ENCODE results near the gene SERPINA4. TPM values are rescaled to one million over a fixed set of nuclear protein-coding genes. Genes with fewer than 3 reads are reported as not detected.

The SERPINA4 gene
- total RNA-seq, 1 experiment from 2014 or later = not detected

DNA sequence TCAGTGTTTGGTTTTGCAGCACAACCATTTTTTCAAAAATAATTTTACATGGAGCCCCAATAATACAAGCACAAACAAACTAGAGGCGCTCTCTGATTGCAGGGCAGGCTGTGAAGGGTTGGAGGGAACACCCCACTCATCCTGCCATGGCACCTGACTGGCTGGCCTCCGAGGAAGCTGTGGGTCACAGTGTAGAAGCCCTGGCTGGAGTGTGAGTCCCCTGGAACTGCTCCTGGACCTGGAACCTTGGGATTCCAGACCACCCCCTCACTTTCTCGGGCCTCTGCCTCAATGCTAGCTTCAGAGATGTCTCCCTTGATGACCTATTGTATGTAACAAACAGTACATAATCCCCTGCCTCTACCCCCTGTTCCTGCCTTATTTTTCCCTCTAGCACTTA lies 37.1 kb upstream of the SERPINA4 start:
- Histone ChIP-seq H2BK5ac (ENCODE audit: insufficient read length, low read length) (no peak overlapping the region), H3K27me3 (ENCODE audit: insufficient read depth, low read length) (no peaks in the 10 kb centered on the region), H2BK12ac (ENCODE audit: insufficient read length, low read depth, low read length) (no peak overlapping the region), H3K56ac (ENCODE audit: insufficient read length, low read depth, low read length) (no peak overlapping the region), H3K27ac (ENCODE audit: insufficient read length, low read depth, low read length) (no peak overlapping the region), H4K91ac (ENCODE audit: insufficient read length, low read depth, low read length) (no peak overlapping the region), H3K4ac (ENCODE audit: low read depth, low read length) (no peak overlapping the region), H3K4me1 (ENCODE audit: insufficient read depth, low read length) (no peaks in the 10 kb centered on the region), H4K8ac (replicated peaks; ENCODE audit: insufficient read length, low read depth, low read length) (no peak overlapping the region), H3T11ph (ENCODE audit: low read length) (no peak overlapping the region), H3K14ac (ENCODE audit: insufficient read depth, low read length) (no peak overlapping the region), H2BK120ac (ENCODE audit: low read depth, low read length, poor library complexity, severe bottlenecking) (no peak overlapping the region), H3K23ac (ENCODE audit: insufficient read length, low read depth, low read length) (no peak overlapping the region), H4K5ac (ENCODE audit: insufficient read length, low read depth, low read length) (no peak overlapping the region), H3K18ac (ENCODE audit: insufficient read length, low read depth, low read length) (no peak overlapping the region), H3K4me2 (ENCODE audit: insufficient read depth, insufficient read length, low read length) (no peak overlapping the region), H3K9me3 (ENCODE audit: control insufficient read depth, low read depth, low read length) (no peaks in the 10 kb centered on the region), H2BK20ac (ENCODE audit: low read depth, low read length, poor library complexity, severe bottlenecking) (no peak overlapping the region), H3K79me1 (ENCODE audit: insufficient read depth, low read depth, low read length, poor library complexity, severe bottlenecking) (no peaks in the 10 kb centered on the region), H2AFZ (ENCODE audit: low read length) (no peak overlapping the region), H3K23me2 (ENCODE audit: insufficient read length, low read depth, low read length, poor library complexity, severe bottlenecking) (no peaks in the 10 kb centered on the region), H4K20me1 (ENCODE audit: control insufficient read depth, insufficient read depth, insufficient read length) (no peaks in the 10 kb centered on the region), H2BK15ac (ENCODE audit: low read depth, low read length) (no peak overlapping the region), H2AK5ac (ENCODE audit: insufficient read length, low read length) (no peak overlapping the region), H3K79me2 (ENCODE audit: insufficient read depth, low read length) (no peaks in the 10 kb centered on the region), H3K9ac (ENCODE audit: extremely low read depth, insufficient read length, low read length) (no peak overlapping the region)
- Mint-ChIP-seq H3K4me3 (no peak overlapping the region), H3K9me3 (peaks cover 8 to 9% of the 10 kb centered on the region in 2 experiments), H3K36me3 (ENCODE audit: insufficient read depth in 1 of 3, low read depth in 3 of 3) (peaks cover 0 to 11% (median 0%) of the 10 kb centered on the region in 3 experiments; a peak in 2 of 7 replicates), H3K27ac (no peak overlapping the region), H3K4me1 (no peaks in the 10 kb centered on the region), H3K27me3 (ENCODE audit: low read depth) (peaks cover 10% of the 10 kb centered on the region)
- WGBS (ENCODE audit: extremely low coverage, insufficient read length, low lambda C conversion rate) = no CpG with 5 or more reads among the region's 3 CpGs
- DNase-seq = no peak
- TF ChIP-seq, protein P1, sequence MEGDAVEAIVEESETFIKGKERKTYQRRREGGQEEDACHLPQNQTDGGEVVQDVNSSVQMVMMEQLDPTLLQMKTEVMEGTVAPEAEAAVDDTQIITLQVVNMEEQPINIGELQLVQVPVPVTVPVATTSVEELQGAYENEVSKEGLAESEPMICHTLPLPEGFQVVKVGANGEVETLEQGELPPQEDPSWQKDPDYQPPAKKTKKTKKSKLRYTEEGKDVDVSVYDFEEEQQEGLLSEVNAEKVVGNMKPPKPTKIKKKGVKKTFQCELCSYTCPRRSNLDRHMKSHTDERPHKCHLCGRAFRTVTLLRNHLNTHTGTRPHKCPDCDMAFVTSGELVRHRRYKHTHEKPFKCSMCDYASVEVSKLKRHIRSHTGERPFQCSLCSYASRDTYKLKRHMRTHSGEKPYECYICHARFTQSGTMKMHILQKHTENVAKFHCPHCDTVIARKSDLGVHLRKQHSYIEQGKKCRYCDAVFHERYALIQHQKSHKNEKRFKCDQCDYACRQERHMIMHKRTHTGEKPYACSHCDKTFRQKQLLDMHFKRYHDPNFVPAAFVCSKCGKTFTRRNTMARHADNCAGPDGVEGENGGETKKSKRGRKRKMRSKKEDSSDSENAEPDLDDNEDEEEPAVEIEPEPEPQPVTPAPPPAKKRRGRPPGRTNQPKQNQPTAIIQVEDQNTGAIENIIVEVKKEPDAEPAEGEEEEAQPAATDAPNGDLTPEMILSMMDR (conservative IDR thresholded peaks at IDR 0.05) = no peak

Measured in H9 (cell line).